ENCODE measurements around the gene NOC2L.

NOC2L gene

DNA sequence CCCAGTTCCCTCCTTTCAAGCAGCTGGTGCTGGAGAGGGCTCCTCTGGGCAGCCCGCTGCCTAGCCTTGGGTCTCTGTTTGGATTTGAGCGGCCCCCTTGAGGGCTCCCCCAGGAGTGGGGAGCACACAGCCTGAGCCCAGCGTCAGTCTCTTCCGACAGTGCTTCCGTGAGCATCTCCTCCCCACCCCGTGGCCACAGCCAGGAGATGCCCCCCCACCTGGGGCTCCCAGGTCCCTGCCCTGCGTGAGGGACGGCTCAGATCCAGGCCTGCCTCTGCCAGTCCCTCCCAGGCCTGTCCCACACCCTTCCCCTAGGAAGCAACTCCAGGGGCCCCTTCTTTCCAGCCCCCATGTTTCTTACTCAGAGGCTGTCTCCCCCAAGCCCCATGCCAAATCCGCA is 31.8 kb downstream of the NOC2L start:
- no peak for DNase-seq

- peak; percentile 49 for DNase-seq
These were observed 33.3 kb downstream of the NOC2L start for GRCh38 chr1:925561-926421.

GRCh38 chr1:924656-925560 is 34.1 kb downstream of the NOC2L start:
- peak; percentile 80 for DNase-seq

DNA sequence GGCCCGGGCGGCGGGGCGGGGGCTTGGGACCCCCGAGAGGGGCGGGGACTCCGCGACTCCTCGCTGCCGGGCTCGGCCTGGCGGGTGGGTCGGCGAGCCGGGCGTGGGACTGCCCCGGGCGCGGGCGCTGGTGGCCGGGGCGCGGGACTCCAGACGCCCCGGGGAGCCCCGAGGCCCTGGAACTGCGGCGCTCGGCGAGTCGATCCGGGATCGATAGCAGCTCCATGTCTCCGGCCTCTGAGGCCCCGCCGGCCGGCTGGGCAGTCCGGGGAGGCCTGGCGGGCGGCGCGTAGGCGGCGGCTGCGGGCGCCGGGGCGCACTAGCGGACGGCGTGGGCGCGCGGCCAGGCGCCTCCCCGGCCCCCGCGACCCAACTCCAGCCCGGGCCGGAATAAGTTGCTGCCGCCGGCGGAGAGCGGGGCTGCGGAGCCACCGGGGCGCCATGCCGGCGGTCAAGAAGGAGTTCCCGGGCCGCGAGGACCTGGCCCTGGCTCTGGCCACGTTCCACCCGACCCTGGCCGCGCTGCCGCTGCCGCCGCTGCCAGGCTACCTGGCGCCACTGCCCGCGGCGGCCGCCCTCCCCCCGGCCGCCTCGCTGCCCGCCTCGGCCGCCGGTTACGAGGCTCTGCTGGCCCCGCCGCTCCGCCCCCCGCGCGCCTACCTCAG is 34.9 kb downstream of the NOC2L start:
- DNase-seq, result no peak

DNA sequence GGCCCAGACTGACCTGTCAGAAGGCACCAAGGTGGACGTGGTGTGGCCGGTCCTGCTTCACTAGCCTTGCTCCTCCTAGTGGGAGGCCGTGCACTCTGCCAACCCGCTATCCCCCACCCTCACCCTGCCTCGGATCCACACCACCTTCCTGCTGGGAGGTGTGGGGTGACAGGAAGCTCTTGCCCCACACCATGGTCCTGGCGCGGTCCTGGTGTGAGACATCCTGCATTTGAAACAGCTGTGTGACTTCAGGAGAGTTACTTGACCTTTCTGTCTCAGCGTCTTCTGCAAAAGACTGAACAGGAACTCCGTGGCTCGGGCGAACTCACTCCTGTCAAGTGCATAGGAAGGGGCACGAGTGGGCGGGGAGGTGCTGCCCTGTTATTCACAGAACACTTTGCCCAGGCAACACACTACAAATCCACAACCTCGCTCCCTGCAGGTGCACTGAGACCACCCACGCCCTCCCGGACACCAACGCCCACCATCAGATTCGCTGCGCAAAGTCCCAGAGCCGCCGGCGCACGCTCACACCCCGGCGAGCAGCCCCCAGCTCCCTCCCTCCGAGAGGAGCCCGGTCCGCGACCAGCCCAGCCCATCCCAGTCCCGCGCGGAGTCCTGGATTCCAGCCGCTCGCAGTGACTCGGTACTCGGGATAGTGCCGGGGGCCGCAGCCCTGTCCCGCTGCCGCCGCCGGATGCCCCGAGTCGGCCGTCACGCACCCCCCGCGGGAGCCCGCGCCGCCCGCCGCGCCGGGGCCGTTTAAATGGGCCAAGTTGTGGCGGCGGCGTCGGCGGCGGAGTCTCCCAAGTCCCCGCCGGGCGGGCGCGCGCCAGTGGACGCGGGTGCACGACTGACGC is 35.7 kb downstream of the NOC2L start, which contains the start of gene SAMD11:
Gene SAMD11, plus strand, starts transcription at position 793 of the 860 bp plus-strand sequence. CDS start 509 bp downstream, outside the sequence.
- peak; percentile 93 for DNase-seq

DNA sequence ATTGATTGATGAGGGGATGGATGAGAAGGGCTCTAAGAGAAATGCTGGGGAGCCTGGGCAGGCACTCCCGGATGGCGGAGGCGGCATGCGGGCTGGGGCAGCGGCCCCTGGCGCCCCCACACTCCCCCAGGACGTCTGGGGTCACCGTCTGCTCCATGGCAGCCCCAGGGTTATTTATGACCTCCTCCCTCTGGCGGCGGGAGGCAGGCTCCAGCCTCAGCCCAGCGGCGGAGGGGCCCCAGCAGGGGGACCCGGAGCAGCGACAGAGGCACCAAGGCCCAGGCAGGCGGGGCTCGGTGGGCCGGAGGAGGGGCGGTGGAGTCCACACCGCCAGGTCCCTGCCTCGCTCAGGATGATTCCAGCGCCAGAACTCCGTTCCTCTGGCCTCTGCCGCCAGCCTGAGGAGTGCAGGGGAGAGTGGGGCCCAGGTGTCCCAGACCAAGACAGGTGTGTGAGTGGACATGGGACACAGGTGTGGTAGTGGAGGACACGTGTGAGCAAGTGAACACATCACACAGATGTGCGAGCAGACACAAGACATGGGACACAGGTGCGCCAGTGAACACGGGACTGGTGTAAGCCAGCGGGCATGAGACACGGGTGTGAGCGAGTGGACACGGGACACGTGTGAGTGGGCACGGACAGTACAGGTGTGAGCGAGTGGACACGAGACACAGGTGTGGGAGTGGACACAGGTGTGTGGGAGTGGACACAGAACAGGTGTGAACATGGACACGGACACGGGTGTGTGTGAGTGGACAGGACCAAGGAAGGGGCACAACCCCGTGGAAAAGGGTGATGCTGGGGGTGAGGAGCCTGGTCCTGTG is 37.8 kb downstream of the NOC2L start:
- DNase-seq, result peak; percentile 85

DNA sequence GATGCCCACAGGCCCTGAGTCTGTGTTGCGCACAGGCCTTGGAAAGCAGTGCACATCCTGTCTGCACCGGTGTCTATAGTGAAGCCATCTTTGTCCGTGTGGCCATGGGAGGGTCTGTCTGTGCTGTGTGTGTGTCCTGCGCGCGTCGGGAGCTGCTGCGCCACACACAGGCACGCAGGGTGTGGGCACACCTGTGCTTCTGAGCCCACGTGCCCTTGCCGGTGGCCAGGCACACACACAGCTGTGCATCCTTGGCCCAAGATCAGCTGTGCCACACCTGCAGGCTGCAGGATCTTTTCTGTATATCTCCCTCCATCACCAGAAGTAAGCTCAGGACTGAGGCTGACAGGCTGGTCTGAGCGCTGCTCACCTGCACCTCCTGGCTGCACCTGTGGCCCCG is 38.5 kb downstream of the NOC2L start:
- peak; percentile 65 for DNase-seq

- DNase-seq, result peak; percentile 65
These were observed 39.0 kb downstream of the NOC2L start for GRCh38 chr1:920010-920409.

DNA sequence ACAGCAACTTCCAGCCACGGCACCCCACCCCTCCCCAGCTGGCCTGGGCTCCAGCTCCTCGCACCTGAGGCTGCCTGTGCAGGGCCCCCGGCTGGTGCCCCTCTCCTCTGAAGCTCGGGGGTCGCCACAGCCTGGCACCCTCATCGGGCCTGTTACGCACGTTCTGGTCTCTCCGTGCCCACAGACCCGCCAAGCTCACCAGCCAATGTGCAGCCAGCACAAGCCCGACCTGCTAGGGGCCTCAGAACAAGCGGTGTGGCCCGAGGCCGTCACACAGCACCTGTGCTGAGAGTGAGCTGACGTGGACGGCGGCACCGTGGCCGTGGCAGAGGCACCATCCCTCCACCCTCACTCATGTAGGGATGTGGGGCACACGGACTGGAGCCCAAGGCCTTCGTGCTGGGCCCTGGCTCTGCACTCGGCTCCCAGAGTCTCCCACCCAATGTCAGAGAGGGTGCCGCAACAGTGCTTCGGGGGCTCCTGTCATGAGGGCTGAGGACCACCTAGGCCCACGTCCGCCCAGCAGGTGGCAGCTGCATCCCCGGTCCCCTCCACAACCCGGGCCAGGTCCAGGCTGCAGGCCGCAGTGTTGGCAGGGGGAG is 39.7 kb downstream of the NOC2L start:
- no peak for DNase-seq

GRCh38 chr1:918843-919242 is 40.2 kb downstream of the NOC2L start:
- DNase-seq, result no peak

- DNase-seq, result no peak
These were observed 40.7 kb downstream of the NOC2L start for GRCh38 chr1:918353-918752.

DNA sequence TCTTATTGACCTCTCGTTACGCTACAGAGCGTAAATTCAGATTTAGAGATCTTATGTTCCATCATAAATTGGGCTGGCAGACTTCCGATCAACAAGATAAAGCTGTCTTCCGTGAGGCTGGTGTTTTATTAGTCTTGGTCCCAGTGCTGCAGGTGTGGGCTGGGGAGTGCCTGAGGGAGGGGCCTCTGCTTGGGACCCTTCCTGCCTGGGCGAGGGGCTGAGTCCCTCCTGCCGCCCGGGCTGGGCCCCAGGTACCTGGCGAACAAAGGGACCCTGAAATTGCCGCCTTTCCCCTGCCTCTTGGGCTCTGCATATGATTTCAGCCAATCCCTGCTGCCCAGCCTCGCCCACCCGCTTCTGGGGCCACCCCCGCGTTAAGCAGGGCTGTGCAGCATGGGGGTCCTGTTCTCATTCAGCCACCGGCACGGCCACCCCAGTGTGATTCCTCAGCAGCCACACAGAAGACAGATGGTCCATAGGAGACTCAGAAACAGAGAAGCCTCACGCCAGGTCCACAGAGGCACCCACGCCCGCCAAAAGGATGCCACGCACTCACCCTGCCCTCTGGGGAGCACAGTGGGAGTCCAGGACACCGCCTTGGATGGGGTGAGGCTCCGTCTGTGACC is 41.5 kb downstream of the NOC2L start:
- DNase-seq, result no peak

DNA sequence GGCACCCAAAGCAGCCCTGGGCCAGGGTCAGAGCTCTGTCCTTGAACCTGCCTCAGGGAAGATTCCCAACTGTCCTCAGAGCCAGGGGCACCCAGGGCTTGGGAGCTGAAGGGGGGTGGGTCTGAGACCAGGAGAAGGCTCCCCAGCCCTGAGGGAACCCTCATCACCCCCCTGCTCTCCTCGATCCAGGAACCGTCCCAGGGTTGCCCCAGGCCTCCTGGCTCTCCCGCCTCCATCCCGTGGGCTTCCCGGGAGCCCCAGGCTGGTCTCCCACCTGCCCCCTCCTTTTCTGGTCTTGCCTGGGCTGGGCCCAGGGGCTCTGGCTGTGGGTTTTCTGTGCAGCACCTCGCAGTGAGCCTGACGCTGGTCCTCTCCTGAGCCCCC is 42.0 kb downstream of the NOC2L start:
- DNase-seq, result no peak

- no peak for DNase-seq
These were observed 42.6 kb downstream of the NOC2L start for GRCh38 chr1:916173-917075.

- DNase-seq, result no peak
These were observed 43.5 kb downstream of the NOC2L start for GRCh38 chr1:915295-916172.

- no peak for DNase-seq
These were observed 44.2 kb downstream of the NOC2L start for GRCh38 chr1:914891-915280.

DNA sequence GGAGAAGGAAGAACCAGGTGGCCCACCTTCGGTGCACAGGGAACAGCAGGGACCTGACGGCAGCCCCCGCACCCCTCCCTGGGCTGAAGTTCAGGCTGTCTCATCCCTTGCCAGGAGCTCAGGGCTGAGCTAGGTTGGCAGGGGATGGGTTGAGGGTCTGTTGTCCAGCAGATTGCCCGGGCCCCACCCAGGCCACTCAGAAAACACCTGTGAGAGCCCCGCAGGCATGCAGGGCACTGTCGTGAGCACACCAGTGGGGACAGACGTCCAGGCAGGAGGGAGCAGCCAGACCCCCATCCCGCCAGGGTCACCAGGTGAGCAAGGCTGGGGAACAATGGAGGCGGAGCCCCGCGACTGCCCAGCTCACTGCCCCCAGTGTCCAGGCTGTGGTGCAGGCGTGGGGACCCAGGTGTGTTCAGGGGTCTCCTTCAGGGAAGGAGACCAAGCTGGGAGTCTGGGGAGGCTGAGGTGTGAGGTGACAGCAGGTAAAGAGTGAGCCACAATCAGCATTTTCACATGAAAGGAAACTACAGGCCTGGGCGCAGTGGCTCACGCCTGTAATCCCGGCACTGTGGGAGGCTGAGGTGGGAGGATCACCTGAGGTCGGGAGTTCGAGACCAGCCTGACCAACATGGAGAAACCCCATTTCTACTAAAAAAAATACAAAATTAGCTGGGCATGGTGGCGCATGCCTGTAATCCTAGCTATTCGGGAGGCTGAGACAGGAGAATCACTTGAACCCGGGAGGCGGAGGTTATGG is 44.7 kb downstream of the NOC2L start:
- DNase-seq, result no peak

Measured in DMS53 (cell line).